PC-9 (cell line): ENCODE data around the gene STBD1.

Experiments
- EZH2 ChIP-seq: fragments of 200-600 bp; sonication (generic); IDR thresholded peaks from 2 replicates; pipeline ENCODE4 v1.8.0; 2017; ENCODE audit warnings: antibody characterized with exemption, low read depth
- TF ChIP-seq, protein P1 (sequence below): fragments of 200-600 bp; sonication (generic); conservative IDR thresholded peaks from 2 replicates; pipeline ENCODE4 v1.6.1; 2017; ENCODE audit warnings: mixed run types, antibody characterized with exemption, mild to moderate bottlenecking, moderate library complexity

- TF ChIP-seq, protein P1, sequence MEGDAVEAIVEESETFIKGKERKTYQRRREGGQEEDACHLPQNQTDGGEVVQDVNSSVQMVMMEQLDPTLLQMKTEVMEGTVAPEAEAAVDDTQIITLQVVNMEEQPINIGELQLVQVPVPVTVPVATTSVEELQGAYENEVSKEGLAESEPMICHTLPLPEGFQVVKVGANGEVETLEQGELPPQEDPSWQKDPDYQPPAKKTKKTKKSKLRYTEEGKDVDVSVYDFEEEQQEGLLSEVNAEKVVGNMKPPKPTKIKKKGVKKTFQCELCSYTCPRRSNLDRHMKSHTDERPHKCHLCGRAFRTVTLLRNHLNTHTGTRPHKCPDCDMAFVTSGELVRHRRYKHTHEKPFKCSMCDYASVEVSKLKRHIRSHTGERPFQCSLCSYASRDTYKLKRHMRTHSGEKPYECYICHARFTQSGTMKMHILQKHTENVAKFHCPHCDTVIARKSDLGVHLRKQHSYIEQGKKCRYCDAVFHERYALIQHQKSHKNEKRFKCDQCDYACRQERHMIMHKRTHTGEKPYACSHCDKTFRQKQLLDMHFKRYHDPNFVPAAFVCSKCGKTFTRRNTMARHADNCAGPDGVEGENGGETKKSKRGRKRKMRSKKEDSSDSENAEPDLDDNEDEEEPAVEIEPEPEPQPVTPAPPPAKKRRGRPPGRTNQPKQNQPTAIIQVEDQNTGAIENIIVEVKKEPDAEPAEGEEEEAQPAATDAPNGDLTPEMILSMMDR: no peak
- TF ChIP-seq EZH2: no peak
Observed at GRCh38 chr4:76313547-76313946, 7.0 kb downstream of the STBD1 start.
